HG03175 (cell line): Measurements from ENCODE around the gene FURIN.
"Not testable (repeated sequence)": the region's sequence is repeated elsewhere in the genome, so short reads cannot be mapped to it uniquely, and the experiment has no call there.

ENCODE experiments used
- ATAC-seq: cut with Tn5 transposase; IDR thresholded peaks from one replicate; pipeline ENCODE4 v1.9.1; 2021; ENCODE audit warnings: mild to moderate bottlenecking, moderate library complexity; ENCODE audit not compliant: unreplicated experiment

The FURIN gene

GRCh38 chr15:90881978-90882721 is 13.8 kb downstream of the FURIN start:
- ATAC-seq = no peak

- ATAC-seq = no peak
Observed at GRCh38 chr15:90882781-90883525, 14.6 kb downstream of the FURIN start.

GRCh38 chr15:90883526-90883975 is 15.2 kb downstream of the FURIN start:
- no peak for ATAC-seq

DNA sequence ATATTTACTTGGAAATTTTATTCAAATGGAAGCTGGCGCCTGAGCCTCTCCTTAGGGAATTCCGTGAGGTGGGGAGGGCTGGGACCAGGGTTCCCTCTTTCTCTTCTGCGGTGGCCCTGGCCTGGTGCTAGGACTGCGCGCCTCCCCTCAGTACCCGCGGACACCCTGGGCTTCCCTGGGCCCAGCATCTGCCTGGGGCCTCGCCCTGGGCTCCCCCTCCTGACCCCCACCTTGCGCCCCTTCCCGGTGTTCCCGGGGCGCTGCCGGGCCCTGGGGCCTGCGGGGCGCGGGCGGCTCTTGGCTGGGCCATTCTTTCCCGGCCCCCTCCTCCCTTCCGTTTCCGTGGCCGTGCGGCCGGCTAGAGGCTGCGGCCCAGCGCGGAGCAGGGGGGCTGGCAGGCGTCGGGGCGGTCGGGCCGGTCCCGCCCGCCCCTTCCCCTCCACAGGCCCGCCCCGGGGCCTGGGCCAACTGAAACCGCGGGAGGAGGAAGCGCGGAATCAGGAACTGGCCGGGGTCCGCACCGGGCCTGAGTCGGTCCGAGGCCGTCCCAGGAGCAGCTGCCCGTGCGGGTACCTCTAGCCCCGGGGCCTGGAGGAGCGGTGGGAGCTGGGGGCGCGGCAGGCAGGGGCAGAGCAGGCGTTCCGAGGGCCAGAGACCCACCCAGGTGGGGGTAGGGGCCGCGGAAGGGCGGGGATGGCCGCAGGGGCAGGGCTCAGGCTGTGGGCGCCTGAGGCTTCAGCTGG is 15.8 kb downstream of the FURIN start, which contains the start of gene FES:
FES (plus strand) TSS at position 529 of the 743 bp plus-strand sequence. CDS start 542 bp downstream, outside the sequence.
- no peak for ATAC-seq

GRCh38 chr15:90884719-90885431 is 16.5 kb downstream of the FURIN start:
- ATAC-seq = no peak

- peak; percentile 54 for ATAC-seq
Observed at GRCh38 chr15:90885432-90886290, 17.3 kb downstream of the FURIN start.

GRCh38 chr15:90886291-90886614 is 17.9 kb downstream of the FURIN start:
- ATAC-seq = no peak

GRCh38 chr15:90887037-90887481 is 18.7 kb downstream of the FURIN start:
- no peak for ATAC-seq

GRCh38 chr15:90889313-90889730 is 20.9 kb downstream of the FURIN start:
- no peak for ATAC-seq

DNA sequence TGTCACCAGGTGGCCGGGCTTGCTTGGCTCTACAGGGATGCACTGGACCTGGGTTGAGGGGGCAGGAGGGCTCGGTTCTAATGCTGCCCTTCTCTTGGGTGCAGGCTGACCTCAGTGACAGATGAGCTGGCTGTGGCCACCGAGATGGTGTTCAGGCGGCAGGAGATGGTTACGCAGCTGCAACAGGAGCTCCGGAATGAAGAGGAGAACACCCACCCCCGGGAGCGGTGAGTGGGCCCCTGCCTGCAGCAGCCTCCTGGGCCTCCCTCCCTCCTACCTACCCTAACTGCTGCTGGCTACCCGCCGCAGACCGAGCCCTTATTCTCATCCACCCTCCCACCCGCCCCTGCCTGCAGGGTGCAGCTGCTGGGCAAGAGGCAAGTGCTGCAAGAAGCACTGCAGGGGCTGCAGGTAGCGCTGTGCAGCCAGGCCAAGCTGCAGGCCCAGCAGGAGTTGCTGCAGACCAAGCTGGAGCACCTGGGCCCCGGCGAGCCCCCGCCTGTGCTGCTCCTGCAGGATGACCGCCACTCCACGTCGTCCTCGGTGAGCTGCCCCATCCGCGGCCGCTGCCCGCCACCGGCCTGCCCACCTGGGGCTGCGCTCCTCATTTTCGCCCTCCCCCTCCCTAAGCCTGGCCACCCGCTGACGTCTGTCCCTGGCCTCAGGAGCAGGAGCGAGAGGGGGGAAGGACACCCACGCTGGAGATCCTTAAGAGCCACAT is 21.5 kb downstream of the FURIN start:
- ATAC-seq = no peak

DNA sequence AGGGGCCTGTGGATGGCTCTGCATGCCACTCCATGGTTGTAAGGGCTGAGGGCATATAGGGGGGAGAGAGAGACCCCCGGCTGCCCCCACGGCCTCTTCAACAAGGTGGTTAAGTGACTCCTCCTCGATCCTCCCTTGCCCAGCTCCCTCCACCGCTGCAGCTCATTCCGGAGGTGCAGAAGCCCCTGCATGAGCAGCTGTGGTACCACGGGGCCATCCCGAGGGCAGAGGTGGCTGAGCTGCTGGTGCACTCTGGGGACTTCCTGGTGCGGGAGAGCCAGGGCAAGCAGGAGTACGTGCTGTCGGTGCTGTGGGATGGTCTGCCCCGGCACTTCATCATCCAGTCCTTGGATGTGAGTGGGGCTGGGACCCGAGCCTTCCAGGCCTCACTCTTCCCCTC is 22.5 kb downstream of the FURIN start:
- ATAC-seq = no peak

DNA sequence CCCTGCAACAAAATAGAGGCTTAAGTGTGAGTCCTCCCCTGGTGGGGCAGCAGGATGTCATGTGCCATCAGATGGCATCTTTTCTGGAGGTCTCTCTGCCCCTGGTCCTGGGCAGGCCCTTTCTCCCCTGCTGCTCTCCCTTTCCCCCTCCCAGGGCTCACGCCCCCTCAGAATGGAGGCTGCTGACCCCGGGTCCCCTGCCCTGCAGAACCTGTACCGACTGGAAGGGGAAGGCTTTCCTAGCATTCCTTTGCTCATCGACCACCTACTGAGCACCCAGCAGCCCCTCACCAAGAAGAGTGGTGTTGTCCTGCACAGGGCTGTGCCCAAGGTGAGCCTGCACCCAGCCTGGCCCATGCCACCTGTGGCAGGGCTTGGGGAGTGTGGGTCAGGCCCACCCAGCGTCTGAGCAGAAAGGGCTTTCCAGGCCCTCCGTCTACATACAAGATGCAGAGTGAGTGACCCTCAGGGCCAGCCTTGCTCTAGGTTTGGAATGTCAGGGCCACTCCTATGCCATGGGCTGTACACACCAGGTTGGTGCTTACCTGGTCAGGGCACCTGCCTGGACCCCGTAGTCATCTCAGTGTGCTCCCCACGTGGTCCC is 23.1 kb downstream of the FURIN start:
- no peak for ATAC-seq

- no peak for ATAC-seq
Observed at GRCh38 chr15:90892023-90892422, 23.6 kb downstream of the FURIN start.

DNA sequence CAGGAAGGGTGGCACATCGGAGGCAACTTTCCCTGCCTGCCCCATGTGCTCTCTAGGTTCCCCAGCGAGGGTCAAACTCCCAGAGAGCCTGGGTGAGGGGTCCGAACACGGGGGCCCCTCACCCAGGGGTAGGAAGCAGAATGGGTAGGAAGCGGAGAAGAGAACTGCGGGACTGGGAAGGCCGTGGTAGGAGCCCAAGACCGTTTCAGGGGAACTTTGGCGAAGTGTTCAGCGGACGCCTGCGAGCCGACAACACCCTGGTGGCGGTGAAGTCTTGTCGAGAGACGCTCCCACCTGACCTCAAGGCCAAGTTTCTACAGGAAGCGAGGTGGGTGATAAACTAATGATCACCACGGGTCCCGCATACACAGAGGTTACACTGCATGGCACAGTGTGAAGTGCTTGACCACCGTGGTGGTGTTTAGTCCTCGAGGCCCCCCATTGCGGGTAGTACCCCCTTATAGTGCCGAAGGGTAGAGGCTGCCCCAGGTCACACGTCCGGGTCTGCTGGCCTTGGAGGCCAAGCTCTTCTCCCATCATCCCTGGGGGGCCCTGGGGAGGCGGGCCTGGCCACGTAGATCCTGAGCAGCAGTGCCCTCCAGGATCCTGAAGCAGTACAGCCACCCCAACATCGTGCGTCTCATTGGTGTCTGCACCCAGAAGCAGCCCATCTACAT is 24.2 kb downstream of the FURIN start:
- ATAC-seq = no peak

DNA sequence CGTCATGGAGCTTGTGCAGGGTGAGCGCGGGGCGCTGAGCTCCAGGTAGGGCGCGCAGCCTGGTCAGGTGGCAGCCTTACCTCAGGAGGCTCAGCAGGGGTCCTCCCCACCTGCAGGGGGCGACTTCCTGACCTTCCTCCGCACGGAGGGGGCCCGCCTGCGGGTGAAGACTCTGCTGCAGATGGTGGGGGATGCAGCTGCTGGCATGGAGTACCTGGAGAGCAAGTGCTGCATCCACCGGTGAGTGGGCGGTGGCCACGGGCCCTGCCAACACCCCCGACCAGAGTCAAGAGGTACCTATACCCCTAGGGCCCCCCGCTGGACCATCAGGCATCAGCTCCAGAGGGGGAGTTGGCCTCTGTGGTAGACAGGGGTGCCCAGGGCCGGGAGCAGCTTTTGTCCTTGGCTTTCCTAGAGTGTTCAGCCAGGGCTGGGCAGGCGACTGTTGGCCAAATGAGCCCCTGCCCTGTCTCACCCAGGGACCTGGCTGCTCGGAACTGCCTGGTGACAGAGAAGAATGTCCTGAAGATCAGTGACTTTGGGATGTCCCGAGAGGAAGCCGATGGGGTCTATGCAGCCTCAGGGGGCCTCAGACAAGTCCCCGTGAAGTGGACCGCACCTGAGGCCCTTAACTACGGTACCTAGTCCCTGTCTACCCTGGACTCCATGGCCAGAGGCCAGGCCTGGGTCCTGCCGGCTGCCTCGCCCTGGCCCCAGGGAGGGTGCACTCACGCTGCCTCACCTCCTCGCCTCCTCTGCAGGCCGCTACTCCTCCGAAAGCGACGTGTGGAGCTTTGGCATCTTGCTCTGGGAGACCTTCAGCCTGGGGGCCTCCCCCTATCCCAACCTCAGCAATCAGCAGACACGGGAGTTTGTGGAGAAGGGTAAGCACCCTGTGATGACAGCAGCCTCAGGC is 25.0 kb downstream of the FURIN start:
- ATAC-seq = no peak

DNA sequence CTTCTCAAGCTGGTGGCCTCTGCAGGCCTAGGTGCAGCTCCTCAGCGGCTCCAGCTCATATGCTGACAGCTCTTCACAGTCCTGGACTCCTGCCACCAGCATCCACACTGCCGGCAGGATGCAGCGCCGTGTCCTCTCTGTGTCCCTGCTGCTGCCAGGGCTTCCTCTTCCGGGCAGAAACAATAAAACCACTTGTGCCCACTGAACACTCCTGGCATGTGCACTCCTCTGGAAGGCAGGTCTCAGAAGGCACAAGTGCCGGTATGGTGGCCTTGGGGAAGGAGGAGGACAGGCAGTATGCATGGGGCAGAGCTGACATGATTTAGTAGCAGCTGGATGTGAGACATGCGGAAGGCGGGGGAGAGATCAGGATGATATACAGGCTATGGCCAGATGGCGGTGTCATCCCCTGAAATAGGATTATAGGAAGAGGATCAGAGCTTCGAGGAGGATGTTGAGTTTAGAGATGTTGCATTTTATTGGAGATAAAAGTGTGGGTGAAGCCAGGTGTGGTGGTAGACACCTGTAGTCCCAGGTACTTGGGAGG is 27.3 kb downstream of the FURIN start:
- no peak for ATAC-seq

- ATAC-seq = not testable (repeated sequence)
Observed at GRCh38 chr15:90897131-90897655, 28.8 kb downstream of the FURIN start.
